Neural progenitor cell (in vitro differentiated cells): Measurements from ENCODE around the gene RAD1. TPM values are rescaled to one million over a fixed set of nuclear protein-coding genes. Genes with fewer than 3 reads are reported as not detected.

ENCODE experiments used
- DNase-seq: peaks from one replicate; pipeline ENCODE4 v3.0.0-alpha.2; 2016; ENCODE audit warnings: low spot score
- H2AFZ ChIP-seq: fragments of 200-600 bp; sonication (generic); replicated peaks from 2 replicates; pipeline ENCODE4 v1.6.1; 2016; ENCODE audit warnings: antibody characterized with exemption
- H3F3A ChIP-seq: fragments of 200-600 bp; sonication (generic); 2 replicates; pipeline ENCODE4 v1.6.1; 2016; ENCODE audit warnings: antibody characterized with exemption, low read depth
- H3K27ac ChIP-seq: fragments of 200-600 bp; sonication (generic); 2 replicates; pipeline ENCODE4 v1.5.1; 2016; ENCODE audit warnings: mild to moderate bottlenecking
- H3K27me3 ChIP-seq: fragments of 200-600 bp; sonication (generic); 2 replicates; pipeline ENCODE4 v1.6.1; 2016; ENCODE audit warnings: mild to moderate bottlenecking, moderate library complexity
- H3K36me3 ChIP-seq: fragments of 200-600 bp; sonication (generic); 2 replicates; pipeline ENCODE4 v1.5.1; 2016
- H3K4me1 ChIP-seq: fragments of 200-600 bp; sonication (generic); 2 replicates; pipeline ENCODE4 v1.6.1; 2016; ENCODE audit warnings: mixed run types
- H3K4me2 ChIP-seq: fragments of 200-600 bp; sonication (generic); 2 replicates; pipeline ENCODE4 v1.6.1; 2016
- H3K4me3 ChIP-seq: fragments of 200-600 bp; sonication (generic); 2 replicates; pipeline ENCODE4 v1.5.1; 2016
- H3K79me2 ChIP-seq: fragments of 200-600 bp; sonication (generic); 2 replicates; pipeline ENCODE4 v1.6.1; 2016; ENCODE audit warnings: low read depth
- H3K9ac ChIP-seq: fragments of 200-600 bp; sonication (generic); 2 replicates; pipeline ENCODE4 v1.6.1; 2016
- H3K9me3 ChIP-seq: fragments of 200-600 bp; sonication (generic); 2 replicates; pipeline ENCODE4 v1.5.1; 2016; ENCODE audit warnings: low read depth
- H4K20me1 ChIP-seq: fragments of 200-600 bp; sonication (generic); 2 replicates; pipeline ENCODE4 v1.6.1; 2016; ENCODE audit warnings: low read depth
- H3K27ac Mint-ChIP-seq: 3 replicates; pipeline ENCODE4 v1.8.0; 2021; ENCODE audit warnings: mixed read lengths
- H3K27me3 Mint-ChIP-seq: 2 replicates; pipeline ENCODE4 v1.8.0; 2022; ENCODE audit warnings: low read depth, mild to moderate bottlenecking, inconsistent platforms, moderate library complexity, mixed read lengths; ENCODE audit not compliant: insufficient read depth
- H3K36me3 Mint-ChIP-seq: 3 replicates; pipeline ENCODE4 v1.8.0; 2021; ENCODE audit warnings: mixed read lengths
- H3K4me1 Mint-ChIP-seq: 3 replicates; pipeline ENCODE4 v1.8.0; 2021; ENCODE audit warnings: mixed read lengths
- H3K4me3 Mint-ChIP-seq: 3 replicates; pipeline ENCODE4 v1.8.0; 2021; ENCODE audit warnings: mild to moderate bottlenecking, moderate library complexity, mixed read lengths
- H3K9me3 Mint-ChIP-seq: 3 replicates; pipeline ENCODE4 v1.8.0; 2020; ENCODE audit warnings: mixed read lengths
- EZH2 ChIP-seq: fragments of 200-600 bp; sonication (generic); IDR thresholded peaks from 2 replicates; pipeline ENCODE4 v1.6.1; 2017; ENCODE audit warnings: antibody characterized with exemption, mild to moderate bottlenecking, moderate library complexity
- EZH2phosphoT487 ChIP-seq: fragments of 200-600 bp; sonication (generic); IDR thresholded peaks from 2 replicates; pipeline ENCODE4 v1.6.1; 2017; ENCODE audit warnings: antibody characterized with exemption
- total RNA-seq: library from RNA; depleted of rRNA; stranded (reverse); fragments of >200 nt; gene quantifications from 2 replicates; pipeline ENCODE4 v1.2.3, GENCODE V29; 2015; ENCODE audit warnings: low replicate concordance
- TF ChIP-seq, protein P1 (sequence below): fragments of 200-600 bp; sonication (generic); IDR thresholded peaks from 2 replicates; pipeline ENCODE4 v1.5.1; 2017; ENCODE audit warnings: antibody characterized with exemption, mild to moderate bottlenecking

Gene RAD1
- total RNA-seq, 1 donor from 2014 or later = 40.6 TPM

DNA sequence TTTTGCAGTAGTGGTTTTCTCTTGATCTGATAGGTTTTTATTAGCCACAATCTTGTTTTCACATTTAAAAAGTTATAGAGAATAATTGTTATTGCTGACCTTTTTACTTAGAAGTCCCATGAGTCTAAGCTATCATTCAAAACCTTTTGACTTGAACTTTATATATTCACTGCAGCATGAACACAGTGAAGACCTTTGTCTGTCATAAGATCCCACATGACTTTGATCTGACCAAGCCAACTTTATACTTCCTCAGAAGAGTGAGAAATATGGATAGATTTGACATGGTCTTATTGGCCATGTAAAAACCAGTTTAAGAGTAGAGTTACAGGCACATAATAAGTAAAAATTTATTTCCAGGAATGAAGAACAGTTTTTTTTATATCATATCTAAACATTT lies 34.1 kb downstream of the RAD1 start:
- H3K36me3 ChIP-seq = no peaks in the 10 kb centered on the region
- no peaks in the 10 kb centered on the region for H3K27me3 ChIP-seq
- no peak overlapping the region for H3K9ac ChIP-seq
- H3K79me2 ChIP-seq = no peaks in the 10 kb centered on the region
- no peaks in the 10 kb centered on the region for H3K27me3 Mint-ChIP-seq
- peaks cover 3% of the 10 kb centered on the region for H3K36me3 Mint-ChIP-seq
- H3F3A ChIP-seq = no peaks in the 10 kb centered on the region
- DNase-seq = no peak
- H3K27ac Mint-ChIP-seq = no peak overlapping the region
- H3K4me1 ChIP-seq = no peaks in the 10 kb centered on the region
- no peak overlapping the region for H3K4me3 Mint-ChIP-seq
- no peak overlapping the region for H2AFZ ChIP-seq
- H4K20me1 ChIP-seq = no peaks in the 10 kb centered on the region
- no peak overlapping the region for H3K4me2 ChIP-seq
- no peak overlapping the region for H3K4me3 ChIP-seq
- H3K27ac ChIP-seq = no peak overlapping the region
- peaks cover 7% of the 10 kb centered on the region for H3K9me3 Mint-ChIP-seq
- H3K9me3 ChIP-seq = peaks cover 15% of the 10 kb centered on the region
- H3K4me1 Mint-ChIP-seq = no peaks in the 10 kb centered on the region
- TF ChIP-seq EZH2phosphoT487 = no peak
- TF ChIP-seq, protein P1, sequence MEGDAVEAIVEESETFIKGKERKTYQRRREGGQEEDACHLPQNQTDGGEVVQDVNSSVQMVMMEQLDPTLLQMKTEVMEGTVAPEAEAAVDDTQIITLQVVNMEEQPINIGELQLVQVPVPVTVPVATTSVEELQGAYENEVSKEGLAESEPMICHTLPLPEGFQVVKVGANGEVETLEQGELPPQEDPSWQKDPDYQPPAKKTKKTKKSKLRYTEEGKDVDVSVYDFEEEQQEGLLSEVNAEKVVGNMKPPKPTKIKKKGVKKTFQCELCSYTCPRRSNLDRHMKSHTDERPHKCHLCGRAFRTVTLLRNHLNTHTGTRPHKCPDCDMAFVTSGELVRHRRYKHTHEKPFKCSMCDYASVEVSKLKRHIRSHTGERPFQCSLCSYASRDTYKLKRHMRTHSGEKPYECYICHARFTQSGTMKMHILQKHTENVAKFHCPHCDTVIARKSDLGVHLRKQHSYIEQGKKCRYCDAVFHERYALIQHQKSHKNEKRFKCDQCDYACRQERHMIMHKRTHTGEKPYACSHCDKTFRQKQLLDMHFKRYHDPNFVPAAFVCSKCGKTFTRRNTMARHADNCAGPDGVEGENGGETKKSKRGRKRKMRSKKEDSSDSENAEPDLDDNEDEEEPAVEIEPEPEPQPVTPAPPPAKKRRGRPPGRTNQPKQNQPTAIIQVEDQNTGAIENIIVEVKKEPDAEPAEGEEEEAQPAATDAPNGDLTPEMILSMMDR = no peak
- TF ChIP-seq EZH2 = no peak

DNA sequence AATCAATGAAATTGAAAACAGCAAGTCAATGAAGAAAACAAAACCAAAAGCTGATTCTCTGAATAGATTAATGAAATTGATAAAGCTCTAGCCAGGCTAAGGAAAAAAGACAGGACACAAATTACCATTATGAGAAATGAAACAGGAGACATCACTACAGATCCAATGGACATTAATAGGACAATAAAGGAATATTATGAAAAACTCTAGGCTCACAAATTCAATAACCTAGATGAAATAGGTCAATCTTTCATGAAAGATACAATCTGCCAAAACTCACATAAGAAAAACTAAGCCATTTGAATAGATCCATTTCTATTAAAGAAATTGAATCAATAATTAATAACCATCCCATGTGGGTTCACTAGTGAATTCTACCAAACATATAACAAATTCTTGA lies 39.0 kb downstream of the RAD1 start:
- Mint-ChIP-seq H3K27me3 (peaks cover 2% of the 10 kb centered on the region), H3K9me3 (peaks cover 12% of the 10 kb centered on the region), H3K27ac (no peak overlapping the region), H3K4me1 (no peaks in the 10 kb centered on the region), H3K4me3 (no peak overlapping the region), H3K36me3 (peaks cover 2% of the 10 kb centered on the region)
- no peaks in the 10 kb centered on the region for H3K27me3 ChIP-seq
- H3K36me3 ChIP-seq = no peaks in the 10 kb centered on the region
- no peaks in the 10 kb centered on the region for H3F3A ChIP-seq
- H3K4me1 ChIP-seq = no peaks in the 10 kb centered on the region
- peaks cover 23% of the 10 kb centered on the region for H3K9me3 ChIP-seq
- H3K4me3 ChIP-seq = no peak overlapping the region
- H3K79me2 ChIP-seq = no peaks in the 10 kb centered on the region
- no peaks in the 10 kb centered on the region for H4K20me1 ChIP-seq
- no peak for DNase-seq
- TF ChIP-seq EZH2phosphoT487 (no peak), EZH2 (no peak)
- TF ChIP-seq, protein P1 = no peak
- no peak overlapping the region for H2AFZ ChIP-seq
- H3K4me2 ChIP-seq = no peak overlapping the region
- no peak overlapping the region for H3K27ac ChIP-seq
- no peak overlapping the region for H3K9ac ChIP-seq

DNA sequence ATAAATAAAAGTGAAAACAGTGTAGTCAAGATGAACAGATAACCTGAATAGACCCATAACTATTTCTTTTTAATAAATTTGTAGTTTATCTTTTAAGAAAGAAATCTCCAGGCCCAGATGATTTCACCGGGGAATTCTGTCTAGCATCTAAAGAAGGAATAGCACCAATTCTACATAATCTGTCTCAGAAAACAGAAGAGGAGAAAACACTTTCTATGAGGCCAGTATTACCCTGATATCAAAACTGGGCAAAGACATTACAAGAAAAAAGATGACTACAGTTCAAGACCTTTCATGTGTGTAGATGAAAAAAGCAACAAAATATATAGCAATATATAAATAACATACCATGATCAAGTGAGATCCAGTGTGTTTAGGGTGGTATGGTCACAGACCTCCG lies 44.9 kb downstream of the RAD1 start:
- H3K27me3 Mint-ChIP-seq = peaks cover 2% of the 10 kb centered on the region
- Histone ChIP-seq H3K4me1 (no peaks in the 10 kb centered on the region), H4K20me1 (no peaks in the 10 kb centered on the region), H3K4me3 (no peak overlapping the region), H3K36me3 (no peaks in the 10 kb centered on the region), H3K27ac (no peak overlapping the region), H2AFZ (no peak overlapping the region), H3K4me2 (no peak overlapping the region), H3F3A (no peaks in the 10 kb centered on the region), H3K9ac (no peak overlapping the region), H3K9me3 (no peaks in the 10 kb centered on the region), H3K79me2 (no peaks in the 10 kb centered on the region), H3K27me3 (no peaks in the 10 kb centered on the region)
- no peak overlapping the region for H3K27ac Mint-ChIP-seq
- DNase-seq = no peak
- TF ChIP-seq, protein P1 = no peak
- no peak for TF ChIP-seq EZH2
- TF ChIP-seq EZH2phosphoT487 = no peak
- H3K36me3 Mint-ChIP-seq = peaks cover 11% of the 10 kb centered on the region
- no peak overlapping the region for H3K4me3 Mint-ChIP-seq
- peaks cover 10% of the 10 kb centered on the region for H3K4me1 Mint-ChIP-seq
- H3K9me3 Mint-ChIP-seq = peaks cover 6% of the 10 kb centered on the region
